ENCODE results near the gene XAB2. TPM values are rescaled to one million over a fixed set of nuclear protein-coding genes. Genes with fewer than 3 reads are reported as not detected.

Gene XAB2
- total RNA-seq, 4 donors from 2014 or later = 10.0 to 41.7 (median 32.2) TPM

- Histone ChIP-seq H3K4me1 (peaks cover 0 to 8% of the 10 kb centered on the region in 2 donors), H3K27me3 (peaks cover 0 to 13% of the 10 kb centered on the region in 2 donors), H3K9me3 (no peaks in the 10 kb centered on the region), H3K27ac (no peak overlapping the region), H3K4me3 (no peak overlapping the region), H3K36me3 (no peaks in the 10 kb centered on the region)
- intact Hi-C loops (cut with DNase I; ENCODE audit: low total_unique reads) = no loop called here
- no peak for DNase-seq
- TF ChIP-seq CTCF (IDR thresholded peaks at IDR 0.05) (no peak), POLR2A (IDR thresholded peaks at IDR 0.05) (no peak)
These were observed 28.6 kb downstream of the XAB2 start for GRCh38 chr19:7600721-7601120.

GRCh38 chr19:7598180-7598579 lies 31.2 kb downstream of the XAB2 start:
- no peak for DNase-seq
- H3K4me1 ChIP-seq = peaks cover 0 to 8% of the 10 kb centered on the region in 2 donors
- H3K9me3 ChIP-seq = no peaks in the 10 kb centered on the region
- peaks cover 0 to 19% of the 10 kb centered on the region in 2 donors for H3K27me3 ChIP-seq
- H3K27ac ChIP-seq = no peak overlapping the region
- H3K4me3 ChIP-seq = no peak overlapping the region
- no peaks in the 10 kb centered on the region for H3K36me3 ChIP-seq
- intact Hi-C loops (cut with DNase I; ENCODE audit: low total_unique reads) = no loop called here
- TF ChIP-seq CTCF (IDR thresholded peaks at IDR 0.05) (no peak), POLR2A (IDR thresholded peaks at IDR 0.05) (no peak)

- no peak overlapping the region for H3K27ac ChIP-seq
- no peaks in the 10 kb centered on the region for H3K36me3 ChIP-seq
- intact Hi-C loops (cut with DNase I; ENCODE audit: low total_unique reads) = no loop called here
- H3K9me3 ChIP-seq = no peaks in the 10 kb centered on the region
- no peak for DNase-seq
- peaks cover 0 to 19% of the 10 kb centered on the region in 2 donors for H3K27me3 ChIP-seq
- no peak overlapping the region for H3K4me3 ChIP-seq
- no peak for TF ChIP-seq POLR2A (IDR thresholded peaks at IDR 0.05)
- no peak for TF ChIP-seq CTCF (IDR thresholded peaks at IDR 0.05)
- peaks cover 0 to 8% of the 10 kb centered on the region in 2 donors for H3K4me1 ChIP-seq
These were observed 31.7 kb downstream of the XAB2 start for GRCh38 chr19:7597689-7598088.

GRCh38 chr19:7596211-7596937 lies 33.0 kb downstream of the XAB2 start:
- Histone ChIP-seq H3K4me1 (peaks cover 0 to 8% of the 10 kb centered on the region in 2 donors), H3K36me3 (no peaks in the 10 kb centered on the region), H3K27me3 (peaks cover 0 to 15% of the 10 kb centered on the region in 2 donors), H3K27ac (no peak overlapping the region), H3K9me3 (no peaks in the 10 kb centered on the region), H3K4me3 (no peak overlapping the region)
- no peak for DNase-seq
- intact Hi-C loops (cut with DNase I; ENCODE audit: low total_unique reads) = no loop called here
- no peak for TF ChIP-seq POLR2A (IDR thresholded peaks at IDR 0.05)
- no peak for TF ChIP-seq CTCF (IDR thresholded peaks at IDR 0.05)

DNA sequence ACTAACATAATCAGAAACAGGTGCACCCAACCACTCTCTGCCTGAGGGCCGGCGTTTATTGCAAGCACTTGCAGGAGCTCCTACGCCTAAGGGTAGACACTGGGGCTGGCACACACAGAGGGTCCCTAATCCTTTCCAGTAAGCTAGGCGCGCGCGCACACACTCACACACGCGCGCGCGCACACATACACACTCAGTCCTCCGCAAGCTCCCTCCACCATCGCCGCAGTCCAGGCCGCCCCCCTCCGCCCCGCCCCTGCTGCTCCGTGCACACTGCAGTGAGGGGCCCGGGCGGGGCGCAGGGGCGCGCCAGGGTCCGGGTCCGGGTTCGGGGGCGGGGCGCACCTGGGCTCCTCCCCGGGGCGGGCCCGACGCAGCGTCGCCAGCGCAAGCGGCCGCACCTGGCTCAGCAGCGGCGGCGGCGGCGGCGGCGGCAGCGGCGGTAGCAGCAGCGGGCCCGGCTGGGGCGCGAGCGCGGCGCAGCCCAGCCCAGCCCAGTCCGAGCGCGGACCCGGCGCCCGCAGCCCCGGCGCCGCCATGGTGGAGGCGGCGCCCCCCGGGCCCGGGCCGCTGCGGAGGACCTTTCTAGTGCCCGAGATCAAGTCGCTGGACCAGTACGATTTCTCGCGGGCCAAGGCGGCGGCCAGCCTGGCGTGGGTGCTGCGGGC lies 33.7 kb downstream of the XAB2 start, which contains the start of gene CAMSAP3:
Gene CAMSAP3 (plus strand): TSS at position 398 of the 668 bp plus-strand sequence. CDS start 140 bp downstream, at position 538.
- Histone ChIP-seq H3K27ac (no peak within 1 kb of the TSS), H3K27me3 (peaks cover 0 to 15% of the 10 kb centered on the region in 2 donors), H3K9me3 (no peaks in the 10 kb centered on the region), H3K4me3 (no peak within 1 kb of the TSS), H3K36me3 (no peaks in the 10 kb centered on the region), H3K4me1 (peaks cover 0 to 8% of the 10 kb centered on the region in 2 donors)
- intact Hi-C loops (cut with DNase I; ENCODE audit: low total_unique reads) = no loop called here
- no peak for TF ChIP-seq CTCF (IDR thresholded peaks at IDR 0.05)
- TF ChIP-seq POLR2A (IDR thresholded peaks at IDR 0.05) = no peak
- no peak for DNase-seq

Data from uterus (tissue), 4 donors.